CD14-positive monocyte (primary cell): ENCODE measurements around the gene ANGPTL7. TPM values are rescaled to one million over a fixed set of nuclear protein-coding genes. Genes with fewer than 3 reads are reported as not detected.

Experiments
- DNase-seq, 3 donors: peaks; one replicate each; pipeline ENCODE4 v3.0.0-alpha.2; 2011 to 2022
- H2AFZ ChIP-seq: 2 replicates; pipeline ENCODE4 v1.6.0; 2012; ENCODE audit warnings: mild to moderate bottlenecking, low read depth, low read length, inconsistent platforms; ENCODE audit not compliant: insufficient read depth, poor library complexity, severe bottlenecking
- H3K27ac ChIP-seq, 2 donors: 1 replicate in 1 of 2; 2 replicates in 1 of 2; pipeline ENCODE4 v1.5.1; 2012 to 2013; ENCODE audit warnings: low read length in 2 of 2, control low read depth in 1 of 2, inconsistent platforms in 1 of 2, low read depth in 1 of 2, mild to moderate bottlenecking in 1 of 2
- H3K27me3 ChIP-seq, 2 donors: one replicate each; pipeline versions ENCODE4 v1.6.0 to v1.6.1; 2011 to 2013; ENCODE audit warnings: low read length in 2 of 2; ENCODE audit not compliant: control insufficient read depth in 2 of 2, insufficient read depth in 2 of 2
- H3K36me3 ChIP-seq, 2 donors: replicated peaks in 1 of 2; 1 replicate in 1 of 2; 2 replicates in 1 of 2; pipeline versions ENCODE4 v1.5.1 to v1.6.1; 2012 to 2013; ENCODE audit warnings: low read length in 2 of 2, control low read depth in 1 of 2, inconsistent platforms in 1 of 2, mild to moderate bottlenecking in 1 of 2; ENCODE audit not compliant: insufficient read depth in 2 of 2, control insufficient read depth in 1 of 2
- H3K4me1 ChIP-seq, 2 donors: 1 replicate in 1 of 2; 2 replicates in 1 of 2; pipeline versions ENCODE4 v1.5.1 to v1.6.1; 2012 to 2013; ENCODE audit warnings: low read length in 2 of 2, control low read depth in 1 of 2, inconsistent platforms in 1 of 2, mild to moderate bottlenecking in 1 of 2, moderate library complexity in 1 of 2; ENCODE audit not compliant: insufficient read depth in 2 of 2, control insufficient read depth in 1 of 2
- H3K4me2 ChIP-seq: replicated peaks from 2 replicates; pipeline ENCODE3; 2012; ENCODE audit warnings: low read length, moderate library complexity, mild to moderate bottlenecking; ENCODE audit not compliant: poor library complexity, severe bottlenecking; ENCODE audit errors: extremely low read depth
- H3K4me3 ChIP-seq, 3 experiments: fragments of 200-600 bp in 1 of 3; sonication (generic) in 1 of 3; replicated peaks in 1 of 3; 1 replicate in 2 of 3; 2 replicates in 1 of 3; pipeline ENCODE4 v1.5.1; 2011 to 2013; ENCODE audit warnings: low read length in 3 of 3, mild to moderate bottlenecking in 3 of 3, control low read depth in 2 of 3, low read depth in 2 of 3, inconsistent platforms in 1 of 3, moderate library complexity in 1 of 3
- H3K79me2 ChIP-seq: 2 replicates; pipeline ENCODE4 v1.6.0; 2012; ENCODE audit warnings: mild to moderate bottlenecking, control low read depth, inconsistent platforms, low read length, moderate library complexity; ENCODE audit not compliant: insufficient read depth
- H3K9ac ChIP-seq: 2 replicates; pipeline ENCODE4 v1.6.0; 2017; ENCODE audit warnings: low read length, mild to moderate bottlenecking; ENCODE audit not compliant: insufficient read depth, poor library complexity, severe bottlenecking
- H3K9me3 ChIP-seq, 2 donors: replicated peaks in 1 of 2; 1 replicate in 1 of 2; 2 replicates in 1 of 2; pipeline versions ENCODE4 v1.5.1 to v1.6.1; 2012 to 2013; ENCODE audit warnings: low read length in 2 of 2, control low read depth in 1 of 2; ENCODE audit not compliant: control insufficient read depth in 1 of 2, insufficient read depth in 1 of 2
- H4K20me1 ChIP-seq: 2 replicates; pipeline ENCODE4 v1.6.0; 2012; ENCODE audit warnings: mild to moderate bottlenecking, low read length, control low read depth, moderate library complexity; ENCODE audit not compliant: insufficient read depth
- H3K27ac Mint-ChIP-seq, 7 donors: one replicate each; pipeline ENCODE4 v1.8.0; 2020; ENCODE audit warnings: mild to moderate bottlenecking in 7 of 7, mixed read lengths in 7 of 7, moderate library complexity in 6 of 7, inconsistent platforms in 2 of 7
- H3K27me3 Mint-ChIP-seq, 3 donors: one replicate each; pipeline ENCODE4 v1.8.0; 2021 to 2022; ENCODE audit warnings: low read depth in 3 of 3, mild to moderate bottlenecking in 3 of 3, mixed read lengths in 3 of 3, moderate library complexity in 3 of 3, inconsistent platforms in 1 of 3
- H3K36me3 Mint-ChIP-seq, 2 donors: one replicate each; pipeline ENCODE4 v1.8.0; 2020; ENCODE audit warnings: mixed read lengths in 2 of 2, inconsistent platforms in 1 of 2, mild to moderate bottlenecking in 1 of 2
- H3K4me1 Mint-ChIP-seq: one replicate; pipeline ENCODE4 v1.8.0; 2020; ENCODE audit warnings: mild to moderate bottlenecking, mixed read lengths
- H3K4me3 Mint-ChIP-seq, 2 donors: one replicate each; pipeline ENCODE4 v1.8.0; 2020; ENCODE audit warnings: mild to moderate bottlenecking in 2 of 2, mixed read lengths in 2 of 2, moderate library complexity in 1 of 2
- H3K9me3 Mint-ChIP-seq, 7 donors: one replicate each; pipeline ENCODE4 v1.8.0; 2020 to 2022; ENCODE audit warnings: mixed read lengths in 7 of 7, mild to moderate bottlenecking in 6 of 7, moderate library complexity in 6 of 7, inconsistent platforms in 2 of 7
- CTCF ChIP-seq: fragments of 200-600 bp; IDR thresholded peaks from one replicate; pipeline ENCODE4 v1.8.0; 2022; ENCODE audit warnings: antibody characterized with exemption, mild to moderate bottlenecking
- whole genome bisulfite sequencing: methylation state at CpG from one replicate; pipeline ENCODE4 v1.1.5; 2013; ENCODE audit warnings: missing lambda C conversion rate; ENCODE audit not compliant: insufficient coverage; 5-methylcytosine and 5-hydroxymethylcytosine counted together
- intact Hi-C, 2 donors: fragments of 100-400 bp; cut with micrococcal nuclease; formaldehyde crosslinking; loops; one replicate each; pipeline versions ENCODE4 v1.15.0 to v1.15.1; 2023
- polyA plus RNA-seq, 3 donors: library from polyadenylated mRNA; depleted of rRNA in 1 of 3; unstranded in 2 of 3; stranded (reverse) in 1 of 3; fragments of 300-500 nt in 2 of 3; fragments of >200 nt in 1 of 3; fragmentation: Illumina TruSeq in 2 of 3; gene quantifications; 1 replicate in 2 of 3; 2 replicates in 1 of 3; pipeline ENCODE4 v1.2.3, GENCODE V29; 2012 to 2021

The ANGPTL7 gene
- polyA plus RNA-seq, 3 donors, result not detected

- Histone ChIP-seq H3K27ac (no peak overlapping the region), H3K4me1 (no peaks in the 10 kb centered on the region), H3K79me2 (no peaks in the 10 kb centered on the region), H3K36me3 (peaks cover 87 to 98% of the 10 kb centered on the region in 2 donors), H2AFZ (no peak overlapping the region), H3K9me3 (no peaks in the 10 kb centered on the region), H3K4me2 (no peak overlapping the region), H3K4me3 (no peak overlapping the region), H3K27me3 (no peaks in the 10 kb centered on the region), H3K9ac (no peak overlapping the region), H4K20me1 (no peaks in the 10 kb centered on the region)
- peaks cover 91 to 96% of the 10 kb centered on the region in 2 donors for H3K36me3 Mint-ChIP-seq
- no peaks in the 10 kb centered on the region for H3K9me3 Mint-ChIP-seq
- no peak for DNase-seq
- WGBS, result no CpG with 5 or more reads among the region's 2 CpGs
- no peak overlapping the region for H3K27ac Mint-ChIP-seq
- H3K4me1 Mint-ChIP-seq, result no peaks in the 10 kb centered on the region
- no peaks in the 10 kb centered on the region for H3K27me3 Mint-ChIP-seq
- H3K4me3 Mint-ChIP-seq, result no peak overlapping the region
- TF ChIP-seq CTCF, result no peak
- intact Hi-C loops, result no loop called here
Measured at GRCh38 chr1:11215381-11216005, 26.3 kb downstream of the ANGPTL7 start.

GRCh38 chr1:11216074-11216473, 26.9 kb downstream of the ANGPTL7 start:
- Mint-ChIP-seq H3K9me3 (no peaks in the 10 kb centered on the region), H3K4me3 (no peak overlapping the region), H3K36me3 (peaks cover 88 to 92% of the 10 kb centered on the region in 2 donors), H3K27me3 (no peaks in the 10 kb centered on the region), H3K27ac (peak overlapping the region in 1 of 7 donors; percentile 32), H3K4me1 (no peaks in the 10 kb centered on the region)
- Histone ChIP-seq H2AFZ (no peak overlapping the region), H3K27ac (no peak overlapping the region), H3K9me3 (no peaks in the 10 kb centered on the region), H4K20me1 (no peaks in the 10 kb centered on the region), H3K4me3 (no peak overlapping the region), H3K4me1 (no peaks in the 10 kb centered on the region), H3K4me2 (no peak overlapping the region), H3K36me3 (peaks cover 87 to 98% of the 10 kb centered on the region in 2 donors), H3K79me2 (no peaks in the 10 kb centered on the region), H3K9ac (no peak overlapping the region), H3K27me3 (no peaks in the 10 kb centered on the region)
- intact Hi-C loops, result no loop called here
- no CpG with 5 or more reads among the region's 1 CpG for WGBS
- TF ChIP-seq CTCF, result no peak
- DNase-seq, result no peak
